Activated CD8-positive, alpha-beta memory T cell treated with anti-CD3 and anti-CD28 coated beads, Interleukin-2, amount 50 U/mL, for 24 hours (primary cell): ENCODE measurements around the gene SPDYE1.
A peak's percentile ranks its signal among the peaks of the same experiment; 100 is the strongest.
"Not testable (repeated sequence)": the region's sequence is repeated elsewhere in the genome, so short reads cannot be mapped to it uniquely, and the experiment has no call there.

Experiments used
- DNase-seq: peaks from one replicate; pipeline ENCODE4 v3.0.0-alpha.2; 2020; ENCODE audit errors: extremely low read depth

SPDYE1 gene

DNA sequence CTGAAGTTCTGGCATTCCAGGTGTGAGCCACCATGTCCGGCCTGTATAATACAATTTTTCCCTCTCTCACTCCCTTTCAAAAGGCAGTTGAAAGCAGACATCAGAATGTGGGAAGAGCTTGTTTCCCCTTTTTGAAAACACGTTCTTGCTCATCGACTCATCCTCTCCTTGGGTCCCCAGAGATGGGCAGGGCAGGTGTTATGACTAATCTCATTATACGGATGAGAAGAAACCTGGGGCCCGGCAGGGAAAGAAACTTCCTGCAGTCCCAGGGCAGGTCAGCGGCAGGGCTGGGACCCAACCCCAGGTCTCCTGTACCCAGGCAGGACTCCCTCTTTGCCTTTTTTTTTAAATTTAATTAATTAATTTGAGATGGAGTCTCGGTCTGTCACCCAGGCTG is 4.8 kb upstream of the SPDYE1 start:
- not testable (repeated sequence) for DNase-seq

DNA sequence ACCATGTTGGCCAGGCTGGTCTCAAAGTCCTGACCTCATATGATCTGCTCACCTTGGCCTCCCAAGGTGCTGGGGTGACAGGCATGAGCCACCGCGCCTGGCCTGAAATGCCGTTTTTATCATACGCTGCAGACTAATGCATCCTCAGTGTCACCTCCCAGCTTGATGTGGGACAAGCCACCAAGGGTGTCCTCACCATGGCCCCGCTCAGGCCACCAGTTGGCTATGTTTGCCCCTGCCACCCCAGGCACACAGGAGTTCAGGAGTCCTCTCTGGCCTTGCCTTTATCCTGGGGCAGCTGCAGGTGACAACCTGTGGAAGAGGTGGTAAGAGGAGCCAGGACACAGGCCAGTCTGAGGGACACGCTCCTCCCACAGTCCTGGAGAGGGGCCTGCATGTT is 3.0 kb upstream of the SPDYE1 start:
- not testable (repeated sequence) for DNase-seq

DNA sequence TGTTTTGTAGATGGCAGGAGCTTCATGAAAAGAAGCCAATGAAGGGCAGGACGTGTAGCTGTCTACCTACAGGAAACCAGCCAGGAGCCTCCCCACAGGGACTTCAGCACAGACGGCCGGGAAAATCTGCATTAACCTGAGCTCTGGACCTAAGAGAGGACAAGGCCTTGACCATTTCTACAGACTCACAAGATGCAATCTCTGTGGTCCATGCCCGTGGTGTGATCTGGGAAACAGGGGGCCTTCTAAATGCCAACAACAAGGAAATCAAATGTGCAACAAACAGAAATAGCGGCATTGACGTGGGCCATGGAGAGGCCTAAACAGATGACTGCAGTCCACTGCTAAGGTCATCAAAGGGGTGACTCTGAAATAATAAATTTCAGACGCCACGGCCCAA is 14.4 kb downstream of the SPDYE1 start:
- DNase-seq, result not testable (repeated sequence)

DNA sequence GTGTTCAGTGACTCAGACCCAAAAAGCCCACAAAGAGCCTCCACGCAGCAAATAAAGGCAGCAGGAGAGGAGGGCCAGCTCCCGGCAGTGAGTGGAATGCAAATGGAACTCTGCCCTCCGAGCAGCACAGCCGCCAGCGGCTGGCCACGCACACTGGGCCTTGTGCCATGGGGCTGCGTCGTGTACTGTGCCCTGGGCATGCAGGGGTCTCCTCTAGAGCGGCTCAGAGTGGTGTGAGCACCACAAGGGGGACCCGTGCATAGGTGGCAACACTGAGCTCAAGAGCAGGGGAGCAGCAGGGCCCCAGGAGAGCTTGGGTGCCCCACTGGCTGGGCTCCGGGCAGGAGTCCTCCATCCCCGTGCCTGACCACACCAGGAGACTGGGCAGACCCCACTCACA is 17.4 kb downstream of the SPDYE1 start:
- DNase-seq, result not testable (repeated sequence)

DNA sequence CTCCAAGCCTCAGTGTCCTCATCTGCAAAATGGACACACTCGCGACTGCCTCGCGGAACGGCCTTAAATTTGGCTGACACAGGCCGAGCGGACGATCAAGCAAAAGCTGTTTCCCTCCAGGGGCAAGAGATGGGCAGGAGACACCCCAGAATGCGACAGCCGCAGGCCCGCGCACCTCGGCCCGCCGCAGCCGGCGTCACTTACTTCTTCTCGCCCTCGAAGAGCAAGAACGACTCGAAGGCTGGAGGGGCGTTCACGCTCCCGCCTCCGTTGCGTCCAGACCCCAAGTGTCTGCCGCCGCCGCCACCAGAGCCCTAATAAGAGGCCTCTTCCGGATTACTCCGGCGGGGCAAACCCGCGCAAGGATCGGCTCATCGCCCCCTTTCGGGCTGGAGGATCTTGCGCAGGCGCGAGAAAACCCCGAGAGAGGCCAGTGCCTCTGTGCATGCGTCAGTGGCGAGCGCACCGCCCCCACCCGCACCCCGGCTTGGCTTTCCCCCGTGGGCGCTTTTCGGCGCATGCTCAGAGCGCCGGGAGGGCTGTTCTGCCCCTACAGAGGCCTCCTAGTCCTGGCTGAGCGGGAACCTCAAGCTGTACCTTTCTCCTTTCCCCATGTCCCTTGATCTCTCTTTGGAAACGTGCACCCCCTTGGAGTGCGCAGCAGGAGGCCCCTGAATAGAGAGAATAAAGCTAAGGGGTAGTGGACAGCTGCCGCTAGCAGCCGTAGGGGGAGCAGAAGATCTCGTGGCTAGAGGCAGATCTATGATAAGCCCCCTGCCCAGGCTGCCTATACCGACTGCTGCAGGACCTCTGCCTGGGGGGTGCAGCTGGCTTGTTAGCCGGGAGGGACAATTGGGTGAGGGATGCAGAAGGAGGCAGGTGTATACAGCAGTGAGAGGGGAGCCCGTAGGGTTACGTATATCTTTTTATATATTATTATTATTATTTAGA is 21.4 kb downstream of the SPDYE1 start:
- DNase-seq, result peak; percentile 97

DNA sequence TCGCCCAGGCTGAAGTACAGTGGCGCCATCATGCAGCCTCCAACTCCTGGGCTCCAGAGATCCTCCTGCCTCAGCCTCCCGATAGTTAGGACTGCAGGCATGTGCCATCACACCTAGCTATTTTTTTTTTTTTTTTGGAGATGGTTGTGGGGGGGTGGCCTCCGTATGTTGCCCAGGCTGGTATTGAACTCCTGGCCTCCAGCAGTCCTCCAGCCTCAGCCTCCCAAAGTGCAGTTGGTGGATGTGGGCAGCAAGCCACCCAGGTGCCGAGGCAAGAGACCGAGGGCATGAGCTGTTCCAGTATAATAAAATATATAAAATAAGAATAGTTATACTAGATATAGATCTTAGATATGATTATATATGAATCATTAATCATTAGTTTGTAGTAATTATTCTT is 22.1 kb downstream of the SPDYE1 start:
- DNase-seq, result not testable (repeated sequence)

DNA sequence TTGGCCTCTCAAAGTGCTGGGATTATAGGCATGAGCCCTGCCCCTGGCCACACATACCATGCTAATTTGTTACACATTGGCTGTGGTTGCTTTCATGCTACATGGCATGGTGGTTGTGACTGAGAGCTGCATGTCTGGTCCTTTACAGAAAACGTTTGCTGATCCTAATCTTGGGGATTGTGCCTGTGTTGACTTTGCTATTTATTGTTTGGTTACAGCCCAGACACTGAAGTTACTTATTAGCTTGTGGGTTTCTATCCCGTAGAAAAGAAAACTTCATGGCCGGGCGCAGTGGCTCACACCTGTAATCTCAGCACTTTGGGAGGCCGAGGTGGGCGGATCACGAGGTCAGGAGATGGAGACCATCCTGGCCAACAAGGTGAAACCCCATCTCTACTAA is 24.4 kb downstream of the SPDYE1 start:
- DNase-seq, result not testable (repeated sequence)

DNA sequence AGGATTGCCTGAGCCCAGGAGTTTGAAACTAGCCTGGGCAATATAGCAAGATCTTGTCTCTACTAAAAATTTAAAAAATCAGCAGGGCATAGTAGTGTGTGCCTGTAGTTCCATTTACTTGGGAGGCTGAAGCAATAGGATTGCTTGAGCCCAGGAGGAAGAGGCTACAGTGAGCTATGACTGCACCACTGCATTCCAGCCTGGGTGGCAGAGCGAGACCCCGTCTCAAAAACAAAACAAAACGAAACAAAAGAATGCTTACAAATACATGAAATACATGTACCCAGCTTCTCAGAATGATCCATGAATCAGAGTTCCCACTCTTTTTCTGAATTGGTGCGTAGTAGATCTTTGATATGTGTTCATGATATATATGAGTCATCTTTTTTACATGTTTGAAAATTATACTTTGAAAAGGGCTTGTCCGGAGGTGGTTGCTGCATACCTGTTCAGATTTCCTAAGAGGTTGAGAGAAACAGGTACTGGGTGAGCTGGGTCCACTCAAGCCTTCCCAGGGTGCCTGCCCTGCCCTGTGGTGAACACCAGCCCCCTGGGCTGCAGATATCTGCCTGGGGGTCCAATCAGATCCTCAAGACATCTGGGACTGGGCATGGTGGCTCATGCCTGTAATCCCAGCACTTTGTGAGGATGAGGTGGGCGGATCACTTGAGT is 25.2 kb downstream of the SPDYE1 start:
- not testable (repeated sequence) for DNase-seq

DNA sequence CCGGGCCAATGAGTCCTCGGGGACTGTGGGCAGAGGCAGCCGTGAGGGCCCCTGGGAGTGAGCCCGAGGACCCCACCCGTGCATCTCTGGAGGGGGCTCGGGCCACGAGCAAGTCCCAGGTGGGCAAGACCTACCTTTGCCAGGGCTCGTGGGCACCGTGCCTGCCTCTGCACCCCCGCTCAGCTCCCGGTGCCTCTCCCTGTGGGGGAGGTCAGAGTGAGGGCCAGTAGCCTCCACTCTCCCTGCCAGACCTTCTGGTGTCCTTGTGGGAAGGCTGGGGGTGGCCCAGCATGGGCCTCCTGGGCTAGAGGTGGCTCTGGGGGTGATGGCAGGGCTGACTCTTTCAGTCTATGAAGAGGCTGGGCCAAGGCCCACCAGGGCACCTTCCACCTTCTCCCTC is 31.7 kb downstream of the SPDYE1 start:
- not testable (repeated sequence) for DNase-seq

DNA sequence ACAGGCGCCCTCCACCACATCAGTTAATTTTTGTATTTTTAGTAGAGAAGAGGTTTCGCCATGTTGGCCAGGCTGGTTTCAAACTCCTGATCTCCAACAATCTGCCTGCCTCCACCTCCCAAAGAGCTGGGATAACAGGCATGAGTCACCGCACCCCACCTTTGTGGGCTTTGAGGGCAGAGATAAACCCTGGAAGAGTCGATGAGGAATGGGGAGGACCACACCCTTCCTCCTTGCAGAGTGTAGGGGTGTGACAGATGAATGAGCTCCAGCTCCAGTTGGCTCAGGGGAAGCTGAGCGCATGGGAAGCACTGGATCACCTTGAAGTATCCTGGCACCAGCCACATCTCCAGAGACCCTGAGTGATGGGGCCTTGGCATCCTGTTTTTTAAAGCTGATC is 32.3 kb downstream of the SPDYE1 start:
- not testable (repeated sequence) for DNase-seq

DNA sequence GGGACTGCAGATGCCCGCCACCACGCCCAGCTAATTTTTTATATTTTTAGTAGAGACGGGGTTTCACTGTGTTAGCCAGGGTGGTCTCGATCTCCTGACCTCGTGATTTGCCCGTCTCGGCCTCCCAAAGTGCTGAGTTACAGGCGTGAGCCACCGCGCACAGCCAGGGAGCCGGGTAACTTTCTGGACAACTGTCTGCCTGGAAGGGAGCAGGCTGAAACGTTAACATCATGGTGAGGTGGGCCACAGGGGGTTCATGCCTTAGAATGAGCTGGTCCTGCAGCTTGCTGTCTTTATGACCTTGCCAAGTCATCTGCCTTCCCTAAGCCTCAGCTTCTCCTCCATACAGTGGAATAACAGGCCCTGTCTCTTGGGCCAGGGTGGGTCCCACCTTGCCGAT is 33.6 kb downstream of the SPDYE1 start:
- not testable (repeated sequence) for DNase-seq

DNA sequence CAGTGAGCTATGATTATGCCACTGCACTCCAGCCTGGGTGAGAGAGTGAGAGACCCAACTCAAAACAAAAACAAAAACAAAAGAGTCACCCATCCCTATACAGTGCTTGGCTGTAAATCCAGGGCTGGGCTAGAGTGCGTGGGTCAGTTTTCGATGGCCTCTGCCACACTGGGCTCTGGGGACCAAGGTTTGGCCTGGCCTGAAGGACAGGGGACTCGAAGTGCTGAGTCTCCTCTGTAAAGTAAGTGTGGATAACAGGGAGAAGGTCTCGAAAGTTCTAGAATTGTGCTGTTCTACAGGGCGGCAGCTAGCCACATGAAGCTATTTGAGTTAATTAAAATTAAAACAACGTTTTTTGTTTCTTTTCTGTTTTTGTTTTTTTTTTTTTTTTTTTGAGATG is 34.3 kb downstream of the SPDYE1 start:
- DNase-seq, result not testable (repeated sequence)

DNA sequence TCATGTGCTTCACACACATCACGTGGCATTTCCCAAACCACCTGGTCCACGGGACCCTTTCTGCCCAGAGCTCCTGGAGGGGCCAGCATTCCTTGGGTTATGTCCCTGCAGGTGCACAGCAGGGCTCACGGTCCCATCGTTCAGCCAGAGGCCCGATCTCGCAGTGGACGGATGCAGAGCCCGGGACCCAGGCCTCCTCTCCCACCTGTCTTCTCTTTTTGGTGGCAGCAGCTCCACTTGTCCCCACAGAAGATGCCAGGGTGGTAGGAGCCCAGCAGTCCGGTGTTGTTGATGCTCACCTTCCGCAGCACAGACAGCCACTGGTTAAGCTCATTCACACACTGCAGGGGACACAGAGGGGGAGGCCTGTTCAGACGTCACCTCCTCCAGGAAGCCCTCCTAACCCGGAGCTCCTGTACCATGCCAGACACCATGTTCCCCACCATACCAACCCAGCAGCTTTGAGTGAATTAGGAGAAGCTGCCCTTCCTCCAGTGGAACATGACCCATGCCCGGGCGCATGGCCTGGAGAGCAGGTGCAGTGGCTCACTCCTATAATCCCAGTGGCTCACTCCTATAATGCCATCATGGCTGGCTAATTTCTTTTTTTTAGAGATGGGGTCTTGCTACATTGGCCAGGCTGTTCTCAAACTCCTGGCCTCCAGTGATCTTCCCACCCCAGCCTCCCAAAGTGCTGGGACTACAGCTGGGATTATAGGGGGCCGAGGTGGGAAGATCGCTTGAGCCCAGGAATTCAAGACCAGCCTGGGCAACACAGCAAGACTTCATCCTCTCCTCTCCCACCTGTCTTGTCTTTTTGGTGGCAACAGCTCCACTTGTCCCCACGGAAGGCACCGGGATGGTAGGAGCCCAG is 36.5 kb downstream of the SPDYE1 start:
- DNase-seq, result not testable (repeated sequence)

DNA sequence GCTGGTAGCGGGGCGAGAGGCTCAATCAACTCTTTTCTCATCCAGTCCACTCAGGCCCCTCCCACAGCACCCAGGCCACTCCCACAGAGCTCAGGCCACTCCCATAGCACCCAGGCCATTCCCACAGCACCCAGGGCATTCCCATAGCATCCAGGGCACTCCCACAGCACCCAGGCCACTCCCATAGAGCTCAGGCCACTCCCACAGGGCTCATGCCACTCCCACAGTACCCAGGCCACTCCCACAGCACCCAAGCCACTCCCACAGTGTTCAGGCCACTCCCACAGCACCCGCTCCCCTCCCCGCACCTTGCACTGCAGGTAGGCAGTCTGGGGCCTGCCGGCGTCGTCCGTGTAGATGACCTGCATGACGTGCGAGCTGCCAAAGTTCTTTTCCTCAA is 38.7 kb downstream of the SPDYE1 start:
- DNase-seq, result not testable (repeated sequence)

DNA sequence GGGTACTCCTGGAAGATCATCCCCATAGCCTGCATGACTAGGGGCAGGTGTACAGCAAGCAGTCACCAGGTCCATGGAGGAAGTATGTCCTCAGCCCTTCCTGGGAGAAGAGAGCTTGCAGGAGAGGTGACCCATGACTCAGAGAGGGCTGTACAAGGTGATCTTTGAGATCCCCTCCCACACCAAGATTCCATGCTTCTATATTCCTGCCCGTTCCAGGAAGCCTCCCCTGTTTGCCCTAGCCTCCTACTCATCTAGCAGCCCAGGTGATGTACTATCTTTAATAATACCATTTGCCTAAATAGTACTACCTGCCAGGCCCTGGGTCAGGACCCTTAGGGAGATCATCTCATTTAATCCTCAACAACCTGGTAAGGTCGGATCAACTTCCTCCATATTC is 40.3 kb downstream of the SPDYE1 start:
- DNase-seq, result not testable (repeated sequence)

DNA sequence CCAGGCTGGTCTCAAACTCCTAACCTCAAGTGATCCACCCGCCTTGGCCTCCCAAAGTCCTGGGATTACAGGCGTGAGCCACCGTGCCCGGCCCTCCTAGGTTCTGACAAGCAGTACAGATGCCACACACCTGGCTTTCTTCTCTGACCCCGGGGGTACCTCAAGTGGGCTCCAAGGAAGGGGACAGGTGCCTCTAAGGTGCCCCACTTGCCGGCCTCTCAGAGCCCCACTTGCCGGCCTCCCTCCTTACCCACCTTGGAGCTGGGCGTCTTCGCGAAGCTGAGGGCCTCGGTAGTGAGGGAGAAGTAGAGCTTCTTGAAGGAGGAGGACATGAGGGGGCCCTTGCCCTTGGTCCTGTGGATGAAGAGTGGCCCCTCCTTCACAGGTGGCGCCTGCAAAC is 40.9 kb downstream of the SPDYE1 start:
- DNase-seq, result not testable (repeated sequence)

DNA sequence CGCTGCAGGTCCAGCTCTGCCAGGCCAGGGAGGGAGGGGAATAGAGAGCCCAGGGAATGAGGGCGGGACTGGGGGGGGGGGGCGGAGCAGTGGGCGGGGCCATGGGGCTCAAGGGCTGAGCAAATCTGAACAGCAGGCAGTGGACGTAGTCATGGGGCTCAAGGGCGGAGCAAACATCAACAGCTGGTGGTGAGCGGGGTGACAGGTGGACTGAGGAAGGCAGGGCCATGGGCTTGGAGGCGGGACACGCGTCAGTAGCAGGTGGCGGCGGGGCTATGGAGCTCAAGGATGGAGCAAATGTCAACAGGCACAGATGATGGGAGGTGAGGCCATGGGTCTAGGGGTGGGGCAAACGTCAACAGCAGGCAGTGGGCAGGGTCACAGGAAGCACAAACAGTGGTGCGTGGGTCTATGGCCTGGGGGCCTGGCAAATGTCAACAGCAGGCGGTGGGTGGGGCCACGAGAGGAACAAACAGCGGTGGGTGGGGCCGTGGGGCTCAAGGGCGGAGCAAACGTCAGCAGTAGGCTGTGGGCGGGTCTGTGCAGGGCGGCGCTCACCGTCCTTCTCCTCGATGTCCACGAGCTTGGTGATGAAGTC is 41.4 kb downstream of the SPDYE1 start:
- not testable (repeated sequence) for DNase-seq

DNA sequence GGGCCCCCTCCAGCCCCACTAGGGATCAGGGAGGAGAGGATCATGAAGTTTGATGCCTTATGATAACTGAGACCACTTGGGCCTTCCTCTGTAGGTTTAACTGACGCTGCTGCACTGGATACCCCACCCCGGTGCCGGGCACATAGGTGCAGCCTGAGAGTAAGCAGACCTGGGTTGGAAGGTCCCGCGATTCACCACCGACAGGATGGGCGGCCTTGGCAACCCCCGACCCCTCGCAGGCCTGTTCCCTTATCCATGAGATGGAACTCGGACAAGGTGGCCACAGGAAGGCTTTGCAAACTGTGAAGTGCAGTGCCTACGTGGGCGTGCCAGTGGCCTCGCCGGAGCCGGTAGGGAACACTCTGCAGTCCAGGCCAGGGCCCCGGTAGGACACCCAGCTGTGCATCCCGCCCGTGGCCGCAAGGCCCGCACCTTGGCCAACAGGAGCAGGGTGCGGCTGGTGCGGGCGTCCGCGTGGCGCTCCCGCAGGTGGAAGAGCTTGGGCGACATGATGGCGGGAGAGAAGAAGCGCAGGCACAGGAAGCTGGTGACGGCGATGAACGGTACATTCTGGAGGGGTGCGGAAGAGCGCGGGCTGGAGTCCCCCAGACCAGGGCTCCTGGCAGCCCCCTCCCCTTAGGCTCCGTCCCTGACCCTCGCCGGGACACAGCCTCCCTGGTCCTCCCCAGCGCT is 42.2 kb downstream of the SPDYE1 start:
- not testable (repeated sequence) for DNase-seq

DNA sequence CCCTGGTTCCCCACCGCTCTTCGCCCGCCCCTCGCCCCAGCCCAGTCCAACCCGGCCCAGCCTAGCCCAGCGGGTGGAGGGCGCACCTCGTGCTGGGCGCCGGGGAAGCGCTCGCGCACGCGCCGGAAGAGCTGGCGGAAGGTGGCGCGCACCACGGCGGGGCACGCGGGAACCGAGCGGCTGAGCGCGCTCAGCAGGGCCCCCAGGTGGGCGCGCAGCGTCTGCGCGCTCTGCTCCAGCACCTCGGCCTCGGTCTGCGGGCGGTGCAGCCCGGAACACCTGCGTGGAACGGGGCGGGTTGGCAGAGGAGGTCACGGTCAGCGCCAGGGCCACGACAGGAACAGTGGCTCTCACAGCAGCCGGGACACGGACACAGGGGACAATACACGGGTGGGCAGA is 42.8 kb downstream of the SPDYE1 start:
- DNase-seq, result not testable (repeated sequence)

DNA sequence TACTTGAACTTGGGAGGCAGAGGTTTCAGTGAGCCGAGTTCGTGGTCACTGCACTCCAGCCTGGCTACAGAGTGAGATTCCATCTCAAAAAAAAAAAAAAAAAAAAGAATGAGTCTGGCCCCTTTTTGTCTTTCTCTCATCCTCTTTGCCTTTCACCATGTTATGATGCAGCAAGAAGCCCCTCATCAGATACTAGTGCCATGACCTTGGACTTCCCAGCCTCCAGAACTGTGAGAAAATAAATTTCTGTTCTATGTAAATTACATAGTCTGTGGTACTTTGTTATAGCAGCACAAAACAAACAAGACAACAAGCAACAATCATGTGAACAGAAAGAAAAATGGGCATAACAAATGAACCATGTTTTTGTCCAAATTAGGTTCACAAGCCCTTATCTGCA is 44.5 kb downstream of the SPDYE1 start:
- no peak for DNase-seq

DNA sequence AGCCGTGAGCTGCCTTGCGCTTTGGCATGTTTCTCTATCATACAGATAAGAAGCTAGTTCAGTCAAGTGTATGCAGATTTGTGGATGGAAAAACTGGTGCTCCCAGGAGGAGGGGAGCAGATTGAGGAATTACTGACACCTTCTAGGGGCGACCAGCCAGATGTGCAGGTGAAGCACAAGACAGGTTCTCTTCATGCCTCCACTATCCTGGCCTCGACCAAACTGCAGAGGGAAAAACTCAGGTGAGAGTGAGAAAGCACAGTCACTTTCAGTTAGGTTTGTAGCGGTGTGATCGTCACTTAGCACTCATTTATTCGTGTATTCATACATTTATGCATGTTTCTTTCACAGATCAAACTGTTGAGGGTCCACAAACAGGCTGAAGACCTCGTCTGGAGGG is 46.2 kb downstream of the SPDYE1 start:
- DNase-seq, result no peak
